Muscle layer of colon (tissue), 2 donors: ENCODE measurements around the gene OSBPL6.
"Not testable (repeated sequence)": the region's sequence is repeated elsewhere in the genome, so short reads cannot be mapped to it uniquely, and the experiment has no call there.

ENCODE experiments used
- H3K27ac ChIP-seq: one replicate; pipeline ENCODE4 v1.7.0; 2013; ENCODE audit warnings: low read depth, mild to moderate bottlenecking, low read length, moderate library complexity
- H3K27me3 ChIP-seq, 2 donors: one replicate each; pipeline ENCODE4 v1.7.0; 2013; ENCODE audit warnings: low read length in 2 of 2, mild to moderate bottlenecking in 2 of 2; ENCODE audit not compliant: insufficient read depth in 2 of 2, control insufficient read depth in 1 of 2
- H3K36me3 ChIP-seq: one replicate; pipeline ENCODE4 v1.7.0; 2013; ENCODE audit warnings: mild to moderate bottlenecking, low read length; ENCODE audit not compliant: insufficient read depth
- H3K4me1 ChIP-seq: one replicate; pipeline ENCODE4 v1.7.0; 2013; ENCODE audit warnings: mild to moderate bottlenecking, low read length; ENCODE audit not compliant: insufficient read depth
- H3K4me3 ChIP-seq, 2 donors: one replicate each; pipeline ENCODE4 v1.7.0; 2013; ENCODE audit warnings: low read length in 2 of 2, low read depth in 1 of 2, mild to moderate bottlenecking in 1 of 2, moderate library complexity in 1 of 2
- H3K9ac ChIP-seq: one replicate; pipeline ENCODE4 v1.7.0; 2013; ENCODE audit warnings: low read length
- H3K9me3 ChIP-seq: one replicate; pipeline ENCODE4 v1.7.0; 2013; ENCODE audit warnings: mild to moderate bottlenecking, low read length
- donor health status: abdominal sarcoma.
- donor health status: Adenocarcinoma of cecum.

The OSBPL6 gene

DNA sequence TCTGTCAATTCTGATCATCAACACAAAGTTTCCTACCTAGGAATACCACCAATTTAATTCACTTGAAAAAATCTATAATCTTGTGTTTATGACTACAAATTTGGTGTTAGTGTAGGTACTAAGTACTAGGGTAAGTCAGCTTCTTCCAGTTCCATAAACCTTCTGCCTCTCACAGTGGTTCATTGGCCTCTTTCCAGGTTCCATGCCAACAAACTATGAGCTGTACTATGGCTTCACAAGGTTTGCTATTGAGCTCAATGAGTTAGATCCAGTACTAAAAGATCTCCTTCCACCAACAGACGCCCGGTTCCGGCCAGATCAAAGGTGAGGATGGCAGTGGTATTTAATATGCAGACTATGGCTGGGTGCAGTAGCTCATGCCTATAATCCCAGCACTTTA is 197.9 kb downstream of the OSBPL6 start:
- Histone ChIP-seq H3K36me3 (no peaks in the 10 kb centered on the region), H3K4me1 (no peaks in the 10 kb centered on the region), H3K27me3 (no peaks in the 10 kb centered on the region), H3K27ac (no peak overlapping the region), H3K9ac (no peak overlapping the region), H3K4me3 (no peak overlapping the region), H3K9me3 (no peaks in the 10 kb centered on the region)

DNA sequence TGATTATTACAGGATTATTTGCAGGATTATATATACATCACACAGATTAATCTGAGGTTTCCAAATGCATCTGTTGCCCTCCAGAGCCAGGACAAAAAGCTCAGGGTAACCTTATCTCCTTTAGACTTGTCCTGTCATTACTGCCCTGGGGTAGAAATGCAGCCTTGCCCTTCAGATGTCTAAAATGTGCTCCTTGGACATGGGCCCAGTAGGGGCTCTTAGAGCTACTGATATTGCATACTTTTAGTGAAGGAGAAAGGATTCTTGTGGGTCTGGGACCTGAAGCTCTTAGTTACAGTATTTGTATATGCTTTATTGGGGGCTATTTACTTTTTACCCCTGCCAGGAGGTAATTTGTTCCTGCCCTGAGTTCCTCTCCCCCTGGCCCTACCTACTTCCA is 200.5 kb downstream of the OSBPL6 start:
- Histone ChIP-seq H3K9me3 (no peaks in the 10 kb centered on the region), H3K27me3 (no peaks in the 10 kb centered on the region), H3K4me3 (no peak overlapping the region), H3K27ac (no peak overlapping the region), H3K36me3 (no peaks in the 10 kb centered on the region), H3K4me1 (no peaks in the 10 kb centered on the region), H3K9ac (no peak overlapping the region)

- Histone ChIP-seq H3K9me3 (no peaks in the 10 kb centered on the region), H3K36me3 (no peaks in the 10 kb centered on the region), H3K27me3 (no peaks in the 10 kb centered on the region), H3K4me1 (no peaks in the 10 kb centered on the region), H3K4me3 (no peak overlapping the region), H3K27ac (no peak overlapping the region), H3K9ac (no peak overlapping the region)
Observed at GRCh38 chr2:178395295-178395694, 201.0 kb downstream of the OSBPL6 start.

DNA sequence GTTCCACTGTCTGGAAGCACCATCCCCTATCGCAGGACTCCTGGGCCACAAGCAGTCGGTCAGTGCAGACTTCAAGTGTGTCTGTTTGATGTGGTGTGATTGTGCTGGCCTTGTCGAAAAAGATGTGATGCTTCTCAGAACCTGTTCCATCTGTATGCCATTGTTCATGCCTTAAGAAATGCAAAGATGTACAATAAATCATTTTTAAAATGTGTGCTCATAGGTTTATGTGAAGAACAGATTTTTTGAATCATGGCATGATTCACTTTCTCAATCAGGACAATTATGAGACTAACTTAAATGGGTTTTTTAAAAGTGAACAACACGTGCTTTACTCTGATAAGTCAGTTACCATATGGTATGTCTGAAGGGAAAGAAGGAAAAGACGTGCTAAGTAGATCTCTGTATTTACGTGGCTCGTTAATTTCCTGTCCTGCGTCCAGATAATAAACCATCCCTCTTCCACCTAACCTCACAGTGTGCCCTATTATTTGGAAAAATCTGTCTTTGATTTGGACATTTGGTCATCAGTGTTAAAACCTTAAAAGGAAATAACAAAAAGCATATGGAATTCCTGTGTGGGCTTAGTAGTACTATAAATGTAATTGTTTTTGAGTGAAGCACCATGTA is 201.7 kb downstream of the OSBPL6 start:
- Histone ChIP-seq H3K4me1 (no peaks in the 10 kb centered on the region), H3K27ac (no peak overlapping the region), H3K4me3 (no peak overlapping the region), H3K9me3 (no peaks in the 10 kb centered on the region), H3K36me3 (no peaks in the 10 kb centered on the region), H3K27me3 (no peaks in the 10 kb centered on the region), H3K9ac (no peak overlapping the region)

DNA sequence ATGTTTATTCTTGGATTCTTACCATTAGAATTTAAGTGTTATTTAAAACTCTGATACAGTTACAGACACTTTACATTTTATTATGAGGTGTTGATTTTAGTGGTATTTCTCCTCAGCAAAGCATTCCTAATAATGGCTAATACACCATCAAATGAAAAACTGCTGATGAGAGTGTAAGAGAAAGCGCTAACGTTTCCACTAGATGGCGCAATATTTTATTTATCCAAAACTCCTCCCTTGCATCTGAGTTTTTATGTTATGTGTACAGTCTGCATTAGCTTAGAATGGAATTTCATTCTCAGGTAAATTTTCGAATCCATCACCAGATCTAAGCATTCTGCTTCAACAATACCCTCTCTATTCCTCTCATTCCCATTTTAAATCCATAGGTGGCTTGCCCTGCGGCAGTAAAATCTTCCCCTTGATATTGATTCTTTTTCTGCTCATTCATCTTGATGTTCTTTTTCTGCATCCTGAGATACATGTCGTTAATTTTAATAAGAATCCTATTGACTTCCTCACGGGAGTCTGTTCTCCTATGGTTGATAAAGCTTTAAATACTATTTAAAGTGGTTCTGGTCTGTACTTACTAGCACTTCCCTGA is 202.8 kb downstream of the OSBPL6 start:
- Histone ChIP-seq H3K9me3 (no peaks in the 10 kb centered on the region), H3K4me3 (no peak overlapping the region), H3K4me1 (no peaks in the 10 kb centered on the region), H3K9ac (no peak overlapping the region), H3K36me3 (no peaks in the 10 kb centered on the region), H3K27ac (no peak overlapping the region), H3K27me3 (no peaks in the 10 kb centered on the region)

GRCh38 chr2:178401994-178402437 is 207.7 kb downstream of the OSBPL6 start:
- Histone ChIP-seq H3K4me1 (no peaks in the 10 kb centered on the region), H3K36me3 (no peaks in the 10 kb centered on the region), H3K9ac (no peak overlapping the region), H3K27ac (no peak overlapping the region), H3K4me3 (no peak overlapping the region), H3K27me3 (no peaks in the 10 kb centered on the region), H3K9me3 (no peaks in the 10 kb centered on the region)

- Histone ChIP-seq H3K9ac (no peak overlapping the region), H3K4me3 (no peak overlapping the region), H3K36me3 (no peaks in the 10 kb centered on the region), H3K9me3 (no peaks in the 10 kb centered on the region), H3K27me3 (no peaks in the 10 kb centered on the region), H3K4me1 (no peaks in the 10 kb centered on the region), H3K27ac (no peak overlapping the region)
Observed at GRCh38 chr2:178403671-178404306, 209.5 kb downstream of the OSBPL6 start.

GRCh38 chr2:178404368-178404767 is 210.1 kb downstream of the OSBPL6 start:
- Histone ChIP-seq H3K4me1 (no peaks in the 10 kb centered on the region), H3K36me3 (no peaks in the 10 kb centered on the region), H3K9ac (no peak overlapping the region), H3K4me3 (no peak overlapping the region), H3K27ac (no peak overlapping the region), H3K27me3 (no peaks in the 10 kb centered on the region), H3K9me3 (no peaks in the 10 kb centered on the region)

DNA sequence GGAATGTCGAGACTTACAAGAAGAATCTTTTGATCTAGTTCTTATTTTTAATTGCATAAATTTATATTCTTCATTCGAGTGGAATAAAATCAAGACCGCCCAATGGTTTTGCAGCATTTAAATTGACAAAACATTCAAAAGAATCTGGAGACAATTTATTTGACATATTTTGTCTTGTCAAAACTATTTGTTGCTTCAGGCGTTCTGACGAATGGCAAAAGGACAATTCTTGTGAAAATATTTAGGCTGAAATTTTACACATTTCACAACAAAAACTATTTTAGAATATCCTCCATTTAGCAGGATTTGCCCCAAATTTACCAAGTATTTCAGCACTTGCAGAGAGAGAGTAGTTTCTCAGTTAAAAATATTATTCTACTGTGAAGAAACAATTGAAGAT is 214.9 kb downstream of the OSBPL6 start:
- Histone ChIP-seq H3K27ac (no peak overlapping the region), H3K9me3 (no peaks in the 10 kb centered on the region), H3K27me3 (no peaks in the 10 kb centered on the region), H3K36me3 (no peaks in the 10 kb centered on the region), H3K4me1 (no peaks in the 10 kb centered on the region), H3K4me3 (no peak overlapping the region), H3K9ac (no peak overlapping the region)

- Histone ChIP-seq H3K27me3 (no peaks in the 10 kb centered on the region), H3K4me1 (no peaks in the 10 kb centered on the region), H3K4me3 (no peak overlapping the region), H3K36me3 (no peaks in the 10 kb centered on the region), H3K9me3 (no peaks in the 10 kb centered on the region), H3K9ac (no peak overlapping the region), H3K27ac (no peak overlapping the region)
Observed at GRCh38 chr2:178412047-178412446, 217.7 kb downstream of the OSBPL6 start.

DNA sequence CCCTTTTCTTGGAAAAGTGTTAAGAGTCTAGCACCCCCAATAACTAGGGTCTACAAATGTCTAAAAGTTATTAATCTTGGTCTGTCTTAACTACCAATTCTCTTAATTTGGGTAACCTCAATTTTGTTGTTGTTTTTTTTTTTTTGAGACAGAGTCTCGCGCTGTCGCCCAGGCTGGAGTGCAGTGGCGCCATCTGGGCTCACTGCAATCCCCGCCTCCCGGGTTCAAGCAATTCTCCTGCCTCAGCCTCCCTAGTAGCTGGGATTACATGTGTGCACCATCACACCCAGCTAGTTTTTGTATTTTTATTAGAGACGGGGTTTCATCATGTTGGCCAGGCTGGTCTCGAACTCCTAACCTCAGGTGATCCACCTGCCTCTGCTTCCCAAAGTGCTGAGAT is 218.1 kb downstream of the OSBPL6 start:
- not testable (repeated sequence) for H3K4me1 ChIP-seq, H3K9me3 ChIP-seq, H3K9ac ChIP-seq, H3K27me3 ChIP-seq, H3K36me3 ChIP-seq, H3K27ac ChIP-seq, H3K4me3 ChIP-seq
